IMR-90 (cell line): ENCODE measurements around the gene SYPL2. TPM values are rescaled to one million over a fixed set of nuclear protein-coding genes. Genes with fewer than 3 reads are reported as not detected.
A peak's percentile ranks its signal among the peaks of the same experiment; 100 is the strongest.

Experiments used
- ATAC-seq: fragments of 200-7000 bp; cut with Tn5 transposase; 2 replicates; pipeline ENCODE4 v1.9.1; 2020; ENCODE audit warnings: low read depth, mild to moderate bottlenecking, moderate library complexity
- BruUV-seq: library from RNA; stranded (reverse); fragments of 400-500 nt; replicated peaks from 2 replicates; lab custom pipeline; 2021; lab: Mats Ljungman, UMichigan
- CTCF ChIA-PET: fragments of 300-600 bp; formaldehyde crosslinking; extraction: SDS; loops from one replicate; lab custom pipeline; 2021; ENCODE audit warnings: antibody characterized with exemption; lab: Yijun Ruan, JAX
- POLR2A ChIA-PET: fragments of 300-600 bp; sonication (Branson Sonifier 250); formaldehyde crosslinking; loops from one replicate; lab custom pipeline; 2022; ENCODE audit warnings: antibody characterized with exemption; ENCODE audit not compliant: unreplicated experiment; lab: Charles Lee
- DNase-seq: peaks from one replicate; pipeline ENCODE4 v3.0.0; 2013
- H2AFZ ChIP-seq: replicated peaks from 2 replicates; pipeline ENCODE3; 2013; ENCODE audit warnings: low read length, mild to moderate bottlenecking; ENCODE audit not compliant: poor library complexity
- H2AK5ac ChIP-seq: 2 replicates; pipeline ENCODE4 v1.6.1; 2013; ENCODE audit warnings: low read depth, low read length, inconsistent platforms
- H2AK9ac ChIP-seq: replicated peaks from 2 replicates; pipeline ENCODE3; 2013; ENCODE audit warnings: mild to moderate bottlenecking, low read depth, low read length, moderate library complexity; ENCODE audit not compliant: poor library complexity
- H2BK120ac ChIP-seq: 2 replicates; pipeline ENCODE4 v1.6.1; 2013; ENCODE audit warnings: low read depth, low read length, inconsistent platforms
- H2BK15ac ChIP-seq: 3 replicates; pipeline ENCODE4 v1.6.1; 2013; ENCODE audit warnings: low read depth, low read length, inconsistent platforms
- H2BK20ac ChIP-seq: 2 replicates; pipeline ENCODE4 v1.6.1; 2013; ENCODE audit warnings: low read depth, mild to moderate bottlenecking, inconsistent platforms, low read length, moderate library complexity
- H2BK5ac ChIP-seq: 2 replicates; pipeline ENCODE4 v1.6.1; 2013; ENCODE audit warnings: mild to moderate bottlenecking, low read depth, low read length, inconsistent platforms; ENCODE audit not compliant: poor library complexity, severe bottlenecking
- H3K14ac ChIP-seq: replicated peaks from 2 replicates; pipeline ENCODE4 v1.6.1; 2013; ENCODE audit warnings: low read depth, low read length, inconsistent platforms
- H3K18ac ChIP-seq: 2 replicates; pipeline ENCODE4 v1.6.1; 2013; ENCODE audit warnings: low read depth, low read length, control low read depth
- H3K23ac ChIP-seq: 2 replicates; pipeline ENCODE4 v1.6.1; 2013; ENCODE audit warnings: low read depth, low read length, inconsistent platforms
- H3K27ac ChIP-seq: 2 replicates; pipeline ENCODE4 v1.5.1; 2013; ENCODE audit warnings: mild to moderate bottlenecking, control low read depth, low read length; ENCODE audit not compliant: insufficient read depth
- H3K27me3 ChIP-seq: 2 replicates; pipeline ENCODE4 v1.6.1; 2013; ENCODE audit warnings: low read length; ENCODE audit not compliant: control insufficient read depth, insufficient read depth
- H3K36me3 ChIP-seq: 2 replicates; pipeline ENCODE4 v1.6.1; 2013; ENCODE audit warnings: low read length, mixed read lengths; ENCODE audit not compliant: control insufficient read depth, insufficient read depth
- H3K4ac ChIP-seq: 2 replicates; pipeline ENCODE4 v1.6.1; 2013; ENCODE audit warnings: low read depth, low read length, inconsistent platforms
- H3K4me1 ChIP-seq: 2 replicates; pipeline ENCODE4 v1.6.1; 2013; ENCODE audit warnings: low read length, mixed read lengths; ENCODE audit not compliant: control insufficient read depth, insufficient read depth
- H3K4me2 ChIP-seq: 2 replicates; pipeline ENCODE4 v1.6.1; 2013; ENCODE audit warnings: low read depth, mild to moderate bottlenecking, control low read depth, low read length, moderate library complexity
- H3K4me3 ChIP-seq: 2 replicates; pipeline ENCODE4 v1.5.1; 2013; ENCODE audit warnings: low read depth, mild to moderate bottlenecking, control low read depth, low read length, moderate library complexity; ENCODE audit not compliant: insufficient read depth
- H3K56ac ChIP-seq: 2 replicates; pipeline ENCODE4 v1.6.1; 2013; ENCODE audit warnings: low read length, inconsistent platforms; ENCODE audit not compliant: insufficient read depth; ENCODE audit errors: extremely low read depth
- H3K79me1 ChIP-seq, 2 experiments: 2 replicates each; pipeline ENCODE4 v1.6.1; 2013; ENCODE audit warnings: low read length in 2 of 2, inconsistent platforms in 1 of 2, low read depth in 1 of 2
- H3K9ac ChIP-seq: 2 replicates; pipeline ENCODE4 v1.6.1; 2013; ENCODE audit warnings: low read depth, low read length, control low read depth
- H3K9me1 ChIP-seq: 2 replicates; pipeline ENCODE4 v1.6.1; 2013; ENCODE audit warnings: low read length, inconsistent platforms; ENCODE audit not compliant: insufficient read depth
- H3K9me3 ChIP-seq: 2 replicates; pipeline ENCODE4 v1.6.1; 2013; ENCODE audit warnings: low read length; ENCODE audit not compliant: control insufficient read depth, insufficient read depth
- H4K20me1 ChIP-seq: 2 replicates; pipeline ENCODE4 v1.6.1; 2013; ENCODE audit warnings: low read length, inconsistent platforms; ENCODE audit not compliant: insufficient read depth
- H4K5ac ChIP-seq: 2 replicates; pipeline ENCODE4 v1.6.1; 2013; ENCODE audit warnings: mild to moderate bottlenecking, low read depth, low read length, control low read depth
- H4K8ac ChIP-seq, 2 experiments: 2 replicates each; pipeline ENCODE4 v1.6.1; 2013; ENCODE audit warnings: low read depth in 2 of 2, low read length in 2 of 2, control low read depth in 1 of 2, inconsistent platforms in 1 of 2
- H4K91ac ChIP-seq: 2 replicates; pipeline ENCODE4 v1.6.1; 2013; ENCODE audit warnings: low read depth, low read length, inconsistent platforms; ENCODE audit not compliant: insufficient read depth
- BHLHE40 ChIP-seq: fragments of 150-350 bp; IDR thresholded peaks from 2 replicates; pipeline ENCODE4 v1.6.1; 2016; ENCODE audit warnings: mild to moderate bottlenecking, low read depth, low read length
- CEBPB ChIP-seq: IDR thresholded peaks from 2 replicates; pipeline ENCODE4 v1.6.1; 2012; ENCODE audit warnings: low read depth, low read length, improper control_type of control experiment
- CHD1 ChIP-seq: IDR thresholded peaks from 2 replicates; pipeline ENCODE4 v1.6.1; 2012; ENCODE audit warnings: low read depth, low read length, improper control_type of control experiment
- FOS ChIP-seq: fragments of 150-350 bp; IDR thresholded peaks from 2 replicates; pipeline ENCODE4 v1.6.1; 2016; ENCODE audit warnings: low read depth, low read length
- MAFK ChIP-seq: IDR thresholded peaks from 2 replicates; pipeline ENCODE4 v1.6.1; 2012; ENCODE audit warnings: low read depth, low read length, improper control_type of control experiment
- MAZ ChIP-seq: IDR thresholded peaks from 2 replicates; pipeline ENCODE4 v1.6.1; 2012; ENCODE audit warnings: low read depth, mild to moderate bottlenecking, low read length, improper control_type of control experiment, moderate library complexity, borderline replicate concordance
- MXI1 ChIP-seq: IDR thresholded peaks from 2 replicates; pipeline ENCODE4 v1.6.1; 2012; ENCODE audit warnings: low read depth, mild to moderate bottlenecking, low read length, moderate library complexity, borderline replicate concordance
- NFE2L2 ChIP-seq: fragments of 150-350 bp; IDR thresholded peaks from 2 replicates; pipeline ENCODE4 v1.6.1; 2016; ENCODE audit warnings: low read depth, mild to moderate bottlenecking, low read length
- POLR2A ChIP-seq: IDR thresholded peaks from 2 replicates; pipeline ENCODE4 v1.6.1; 2012; ENCODE audit warnings: mild to moderate bottlenecking, low read depth, low read length
- RAD21 ChIP-seq: IDR thresholded peaks from 2 replicates; pipeline ENCODE4 v1.6.1; 2012; ENCODE audit warnings: low read length, improper control_type of control experiment
- RCOR1 ChIP-seq: IDR thresholded peaks from 2 replicates; pipeline ENCODE4 v1.6.1; 2012; ENCODE audit warnings: mild to moderate bottlenecking, low read length, improper control_type of control experiment; ENCODE audit not compliant: insufficient replicate concordance
- RFX5 ChIP-seq: IDR thresholded peaks from 2 replicates; pipeline ENCODE4 v1.8.0; 2012; ENCODE audit warnings: low read depth, mild to moderate bottlenecking, low read length, moderate library complexity
- SMC3 ChIP-seq: fragments of 150-350 bp; IDR thresholded peaks from 2 replicates; pipeline ENCODE4 v1.6.1; 2016; ENCODE audit warnings: low read depth, mild to moderate bottlenecking, antibody characterized with exemption, low read length, moderate library complexity
- USF2 ChIP-seq: fragments of 150-350 bp; IDR thresholded peaks from 2 replicates; pipeline ENCODE4 v1.6.1; 2017; ENCODE audit warnings: mild to moderate bottlenecking, antibody characterized with exemption, low read length, low read depth
- whole genome bisulfite sequencing, 2 experiments: methylation state at CpG; one replicate each; pipeline versions ENCODE4 v1.1.5 to v1.1.7; 2013; ENCODE audit warnings: missing lambda C conversion rate in 2 of 2; ENCODE audit not compliant: insufficient read length in 1 of 2; ENCODE audit errors: extremely low coverage in 2 of 2; 5-methylcytosine and 5-hydroxymethylcytosine counted together
- dilution Hi-C: fragments of 300-500 bp; cut with HindIII; formaldehyde crosslinking; loops from one replicate; pipeline ENCODE4 v1.14.3; 2018; ENCODE audit warnings: low sequenced_read_pairs; ENCODE audit not compliant: unreplicated experiment
- in situ Hi-C: fragments of 300-500 bp; cut with MboI; formaldehyde crosslinking; loops from 3 replicates; pipeline ENCODE4 v1.14.3; 2019; ENCODE audit warnings: low sequenced_read_pairs, inconsistent platforms, mixed read lengths
- intact Hi-C: fragments of 100-400 bp; cut with micrococcal nuclease; formaldehyde crosslinking; loops from 2 replicates; pipeline ENCODE4 v1.10.0; 2022
- polyA plus RNA-seq, 3 experiments: library from polyadenylated mRNA; depleted of rRNA; stranded (reverse); fragments of >200 nt; gene quantifications; 2 replicates each; pipeline ENCODE4 v1.2.3, GENCODE V29; 2012; ENCODE audit warnings: low replicate concordance in 1 of 3
- total RNA-seq: library from RNA; depleted of rRNA; stranded (reverse); fragments of >200 nt; gene quantifications from 2 replicates; pipeline ENCODE4 v1.2.3, GENCODE V29; 2012
- TF ChIP-seq, protein P1 (sequence below): fragments of 150-350 bp; IDR thresholded peaks from 2 replicates; pipeline ENCODE4 v1.6.1; 2016; ENCODE audit warnings: low read depth, mild to moderate bottlenecking, low read length, moderate library complexity, borderline replicate concordance
- TF ChIP-seq, protein P2 (sequence below): conservative IDR thresholded peaks from 2 replicates; pipeline ENCODE4 v1.5.1; 2012; ENCODE audit warnings: mild to moderate bottlenecking, low read depth, low read length, improper control_type of control experiment

The SYPL2 gene
- total and polyA plus RNA-seq, 2 of the 4 experiments (the other 2 are of a cell fraction): under 0.01 to 0.65 TPM

DNA sequence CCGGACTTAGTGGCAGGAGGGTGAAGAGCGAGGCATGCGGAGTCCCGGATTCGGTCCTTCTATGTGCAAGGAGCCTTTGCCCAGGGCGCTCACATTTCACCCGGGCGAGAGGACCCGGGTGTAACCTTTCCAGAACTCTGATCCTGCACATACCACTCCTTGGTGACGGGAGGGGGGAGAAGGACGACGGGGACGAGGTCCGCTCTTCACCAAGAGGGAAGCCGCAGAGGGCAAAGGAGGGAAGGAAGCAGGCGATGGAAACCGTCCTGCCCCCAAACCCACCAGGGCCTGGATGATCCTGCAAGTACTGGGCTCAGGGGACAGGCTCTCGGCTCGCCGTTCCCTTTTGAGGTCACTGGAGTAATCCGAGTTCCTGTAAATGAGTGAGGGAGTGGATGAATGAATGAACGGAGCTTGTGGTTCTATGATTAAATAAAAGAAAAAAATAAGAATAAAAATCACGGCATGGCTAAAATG is 993 bp downstream of the SYPL2 start:
- H3K4me1 ChIP-seq: no peaks in the 10 kb centered on the region
- H3K79me1 ChIP-seq: no peaks in the 10 kb centered on the region
- no peak overlapping the region for H2BK15ac ChIP-seq
- TF ChIP-seq CHD1 (no peak), POLR2A (no peak), NFE2L2 (no peak), SMC3 (no peak), BHLHE40 (no peak), FOS (no peak), RAD21 (no peak), CEBPB (no peak), RFX5 (no peak), MAZ (no peak), MAFK (no peak), USF2 (no peak), MXI1 (no peak), RCOR1 (no peak)
- TF ChIP-seq, protein P1, sequence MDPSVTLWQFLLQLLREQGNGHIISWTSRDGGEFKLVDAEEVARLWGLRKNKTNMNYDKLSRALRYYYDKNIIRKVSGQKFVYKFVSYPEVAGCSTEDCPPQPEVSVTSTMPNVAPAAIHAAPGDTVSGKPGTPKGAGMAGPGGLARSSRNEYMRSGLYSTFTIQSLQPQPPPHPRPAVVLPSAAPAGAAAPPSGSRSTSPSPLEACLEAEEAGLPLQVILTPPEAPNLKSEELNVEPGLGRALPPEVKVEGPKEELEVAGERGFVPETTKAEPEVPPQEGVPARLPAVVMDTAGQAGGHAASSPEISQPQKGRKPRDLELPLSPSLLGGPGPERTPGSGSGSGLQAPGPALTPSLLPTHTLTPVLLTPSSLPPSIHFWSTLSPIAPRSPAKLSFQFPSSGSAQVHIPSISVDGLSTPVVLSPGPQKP: no peak
- TF ChIP-seq, protein P2, sequence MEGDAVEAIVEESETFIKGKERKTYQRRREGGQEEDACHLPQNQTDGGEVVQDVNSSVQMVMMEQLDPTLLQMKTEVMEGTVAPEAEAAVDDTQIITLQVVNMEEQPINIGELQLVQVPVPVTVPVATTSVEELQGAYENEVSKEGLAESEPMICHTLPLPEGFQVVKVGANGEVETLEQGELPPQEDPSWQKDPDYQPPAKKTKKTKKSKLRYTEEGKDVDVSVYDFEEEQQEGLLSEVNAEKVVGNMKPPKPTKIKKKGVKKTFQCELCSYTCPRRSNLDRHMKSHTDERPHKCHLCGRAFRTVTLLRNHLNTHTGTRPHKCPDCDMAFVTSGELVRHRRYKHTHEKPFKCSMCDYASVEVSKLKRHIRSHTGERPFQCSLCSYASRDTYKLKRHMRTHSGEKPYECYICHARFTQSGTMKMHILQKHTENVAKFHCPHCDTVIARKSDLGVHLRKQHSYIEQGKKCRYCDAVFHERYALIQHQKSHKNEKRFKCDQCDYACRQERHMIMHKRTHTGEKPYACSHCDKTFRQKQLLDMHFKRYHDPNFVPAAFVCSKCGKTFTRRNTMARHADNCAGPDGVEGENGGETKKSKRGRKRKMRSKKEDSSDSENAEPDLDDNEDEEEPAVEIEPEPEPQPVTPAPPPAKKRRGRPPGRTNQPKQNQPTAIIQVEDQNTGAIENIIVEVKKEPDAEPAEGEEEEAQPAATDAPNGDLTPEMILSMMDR: no peak
- no peak overlapping the region for H3K14ac ChIP-seq
- no TSS peak for BruUV-seq
- no peak overlapping the region for H3K9ac ChIP-seq
- H2BK20ac ChIP-seq: no peak overlapping the region
- H3K27ac ChIP-seq: no peak overlapping the region
- H3K4me2 ChIP-seq: no peak overlapping the region
- ChIA-PET CTCF (no interaction called here), POLR2A (no interaction called here)
- ATAC-seq: no peak
- in situ Hi-C loops: no loop called here
- peaks cover 67% of the 10 kb centered on the region for H3K27me3 ChIP-seq
- WGBS, 2 experiments: 9% methylated on average over 5 of the region's 23 CpGs; no CpG with 5 or more reads in 1 of the 2 experiments
- H4K5ac ChIP-seq: no peak overlapping the region
- no peak overlapping the region for H3K18ac ChIP-seq
- no peak overlapping the region for H3K23ac ChIP-seq
- no peak overlapping the region for H2AK9ac ChIP-seq
- intact Hi-C loops: no loop called here
- no peaks in the 10 kb centered on the region for H3K36me3 ChIP-seq
- H3K4ac ChIP-seq: no peak overlapping the region
- peak overlapping the region; percentile 59 for H2AFZ ChIP-seq
- no peak overlapping the region for H2AK5ac ChIP-seq
- dilution Hi-C loops: no loop called here
- no peaks in the 10 kb centered on the region for H4K20me1 ChIP-seq
- DNase-seq: no peak
- no peaks in the 10 kb centered on the region for H3K9me1 ChIP-seq
- no peak overlapping the region for H4K8ac ChIP-seq
- H2BK120ac ChIP-seq: no peak overlapping the region
- H3K4me3 ChIP-seq: no peak overlapping the region
- no peak overlapping the region for H4K91ac ChIP-seq
- H2BK5ac ChIP-seq: no peak overlapping the region
- H3K9me3 ChIP-seq: no peaks in the 10 kb centered on the region
- H3K56ac ChIP-seq: no peak overlapping the region
